ENCODE results near the gene TMEM131L.

The TMEM131L gene

GRCh38 chr4:153479101-153479500 is 12.9 kb downstream of the TMEM131L start:
- DNase-seq (ENCODE audit: low read depth in 2 of 2) = no peak

- no peak for DNase-seq (ENCODE audit: low read depth in 2 of 2)
These were observed 14.5 kb downstream of the TMEM131L start for GRCh38 chr4:153480704-153481103.

- DNase-seq (ENCODE audit: low read depth in 2 of 2) = no peak
These were observed 15.3 kb downstream of the TMEM131L start for GRCh38 chr4:153481478-153481877.

GRCh38 chr4:153483432-153484418 is 17.6 kb downstream of the TMEM131L start:
- no peak for DNase-seq (ENCODE audit: low read depth in 2 of 2)

- no peak for DNase-seq (ENCODE audit: low read depth in 2 of 2)
These were observed 19.2 kb downstream of the TMEM131L start for GRCh38 chr4:153485359-153485758.

- DNase-seq (ENCODE audit: low read depth in 2 of 2) = no peak
These were observed 19.7 kb downstream of the TMEM131L start for GRCh38 chr4:153485860-153486259.

GRCh38 chr4:153486281-153487151 is 20.4 kb downstream of the TMEM131L start:
- DNase-seq (ENCODE audit: low read depth in 2 of 2) = no peak

- DNase-seq (ENCODE audit: low read depth in 2 of 2) = peak; percentile 72 to 80
These were observed 22.1 kb downstream of the TMEM131L start for GRCh38 chr4:153488006-153488891.

- no peak for DNase-seq (ENCODE audit: low read depth in 2 of 2)
These were observed 23.8 kb downstream of the TMEM131L start for GRCh38 chr4:153489856-153490558.

GRCh38 chr4:153490985-153491483 is 24.9 kb downstream of the TMEM131L start:
- DNase-seq (ENCODE audit: low read depth in 2 of 2) = no peak

- DNase-seq (ENCODE audit: low read depth in 2 of 2) = no peak
These were observed 28.4 kb downstream of the TMEM131L start for GRCh38 chr4:153494562-153494961.

- no peak for DNase-seq (ENCODE audit: low read depth in 2 of 2)
These were observed 29.5 kb downstream of the TMEM131L start for GRCh38 chr4:153495480-153496193.

- peak in 1 of 2 donors; percentile 48 for DNase-seq (ENCODE audit: low read depth in 2 of 2)
These were observed 31.0 kb downstream of the TMEM131L start for GRCh38 chr4:153497091-153497531.

GRCh38 chr4:153497988-153498967 is 32.1 kb downstream of the TMEM131L start:
- no peak for DNase-seq (ENCODE audit: low read depth in 2 of 2)

- DNase-seq (ENCODE audit: low read depth in 2 of 2) = no peak
These were observed 32.8 kb downstream of the TMEM131L start for GRCh38 chr4:153499005-153499404.

- no peak for DNase-seq (ENCODE audit: low read depth in 2 of 2)
These were observed 35.4 kb downstream of the TMEM131L start for GRCh38 chr4:153501578-153501977.

- no peak for DNase-seq (ENCODE audit: low read depth in 2 of 2)
These were observed 36.4 kb downstream of the TMEM131L start for GRCh38 chr4:153502584-153502983.

All from stimulated activated CD8-positive, alpha-beta memory T cell treated with anti-CD3 and anti-CD28 coated beads, Interleukin-15, amount 100 ng/mL, for 4 hours (primary cell).